ENCODE data around the gene SLC9A9. TPM values are rescaled to one million over a fixed set of nuclear protein-coding genes. Genes with fewer than 3 reads are reported as not detected.

Gene SLC9A9
- total and polyA plus RNA-seq, 2 of the 8 experiments (the other 6 are each of a cell fraction or from before 2014, with no cell fraction given): 0.48 to 1.1 TPM

- no peaks in the 10 kb centered on the region for H3K36me3 ChIP-seq (ENCODE audit: control insufficient read depth in 2 of 4, insufficient read depth in 4 of 4, low read length in 3 of 4)
- no peak overlapping the region for H2AFZ ChIP-seq (ENCODE audit: low read length)
- no peak overlapping the region for H2BK12ac ChIP-seq (ENCODE audit: low read depth, low read length)
- DNase-seq (ENCODE audit: low read depth in 1 of 2, low spot score in 2 of 2): no peak
- no peak overlapping the region for H3K9ac ChIP-seq (replicated peaks in 1 of 4; ENCODE audit: extremely low read depth in 1 of 4, low read depth in 3 of 4, low read length in 3 of 4)
- H3K79me2 ChIP-seq (ENCODE audit: control insufficient read depth in 1 of 2, insufficient read depth in 2 of 2, low read length in 2 of 2): no peaks in the 10 kb centered on the region
- 0 out of 4 replicates have a peak, but pooled peaks cover 0 to 3% of the 10 kb centered on the region in 2 experiments for H3K9me3 ChIP-seq (ENCODE audit: insufficient read depth in 2 of 2, low read depth in 1 of 2, low read length in 1 of 2)
- no peak overlapping the region for H3K14ac ChIP-seq (ENCODE audit: insufficient read length)
- H3K4ac ChIP-seq (replicated peaks; ENCODE audit: insufficient read length, low read depth, low read length): no peak overlapping the region
- FAIRE-seq: no peak
- H4K5ac ChIP-seq (ENCODE audit: insufficient read length, low read depth, low read length): no peak overlapping the region
- no peak overlapping the region for H3K18ac ChIP-seq (ENCODE audit: extremely low read depth, low read length)
- H2BK15ac ChIP-seq (ENCODE audit: low read length): no peak overlapping the region
- no peak overlapping the region for H3K27ac ChIP-seq (ENCODE audit: low read depth, low read length)
- H2BK20ac ChIP-seq (ENCODE audit: low read length): no peak overlapping the region
- H4K8ac ChIP-seq (ENCODE audit: extremely low read depth, insufficient read depth, low read length): no peak overlapping the region
- H3K4me3 ChIP-seq (ENCODE audit: extremely low read depth in 1 of 4, insufficient read depth in 2 of 4, low read depth in 3 of 4, low read length in 4 of 4): no peak overlapping the region
- CTCF ChIA-PET (ENCODE audit: partially characterized antibody): no interaction called here
- H3K56ac ChIP-seq (replicated peaks; ENCODE audit: insufficient read length, low read depth, low read length): no peak overlapping the region
- no peak overlapping the region for H3K23ac ChIP-seq (ENCODE audit: insufficient read length)
- no peak overlapping the region for H2BK5ac ChIP-seq (ENCODE audit: low read depth, low read length)
- no peak overlapping the region for H2BK120ac ChIP-seq (replicated peaks; ENCODE audit: low read depth, low read length)
- H2AK5ac ChIP-seq (ENCODE audit: low read depth, low read length): no peak overlapping the region
- no peaks in the 10 kb centered on the region for H3K23me2 ChIP-seq (ENCODE audit: low read depth, low read length)
- no peak overlapping the region for H4K91ac ChIP-seq (replicated peaks; ENCODE audit: insufficient read length, low read length)
- H3K4me1 ChIP-seq (replicated peaks in 1 of 4; ENCODE audit: control insufficient read depth in 3 of 4, insufficient read depth in 4 of 4, low read length in 3 of 4): peaks cover 0 to 4% (median 0%) of the 10 kb centered on the region in 4 experiments; a peak in 3 of 7 replicates
- H3K79me1 ChIP-seq (ENCODE audit: low read depth, low read length): no peaks in the 10 kb centered on the region
- POLR2A ChIA-PET (ENCODE audit: partially characterized antibody): no interaction called here
- H3K27me3 ChIP-seq (replicated peaks in 1 of 4; ENCODE audit: control insufficient read depth in 3 of 4, extremely low read depth in 1 of 4, insufficient read depth in 3 of 4, low read length in 3 of 4): no peaks in the 10 kb centered on the region
- no peak overlapping the region for H3K4me2 ChIP-seq (ENCODE audit: insufficient read depth in 1 of 2, low read depth in 2 of 2, low read length in 2 of 2)
- H4K20me1 ChIP-seq (replicated peaks in 1 of 2; ENCODE audit: control insufficient read depth in 1 of 2, insufficient read depth in 2 of 2, low read length in 2 of 2): no peaks in the 10 kb centered on the region
- TF ChIP-seq E2F6 (IDR thresholded peaks at IDR 0.05) (no peak), TCF12 (IDR thresholded peaks at IDR 0.05; ENCODE audit: low read depth, low read length) (no peak), RXRA (IDR thresholded peaks at IDR 0.05; ENCODE audit: insufficient read depth, low read depth, low read length) (no peak), SIX5 (IDR thresholded peaks at IDR 0.05; ENCODE audit: low read depth, low read length) (no peak), YY1 (IDR thresholded peaks at IDR 0.05; ENCODE audit: low read depth, low read length) (no peak), TAF1 (IDR thresholded peaks at IDR 0.05; ENCODE audit: low read depth, low read length) (no peak), HDAC6 (IDR thresholded peaks at IDR 0.05; ENCODE audit: low read depth, low read length) (no peak), PHF8 (conservative IDR thresholded peaks at IDR 0.05; ENCODE audit: low read depth, low read length) (no peak), GABPA (IDR thresholded peaks at IDR 0.05; ENCODE audit: borderline replicate concordance, insufficient read depth, low read length) (no peak), BACH1 (IDR thresholded peaks at IDR 0.05; ENCODE audit: low read length) (no peak), CBX5 (IDR thresholded peaks at IDR 0.05; ENCODE audit: low read depth, low read length) (no peak), TAF7 (optimal IDR thresholded peaks at IDR 0.05; ENCODE audit: borderline replicate concordance, low read depth, low read length) (no peak), BRCA1 (IDR thresholded peaks at IDR 0.05; ENCODE audit: low read depth, low read length) (no peak)
Observed at GRCh38 chr3:143380449-143380848, 467.8 kb downstream of the SLC9A9 start.
